GM21529 (cell line): Measurements from ENCODE around the gene PEF1.

Experiments
- ATAC-seq: cut with Tn5 transposase; IDR thresholded peaks from one replicate; pipeline ENCODE4 v1.9.1; 2021; ENCODE audit not compliant: unreplicated experiment

Gene PEF1

GRCh38 chr1:31644560-31645273, at the start of gene PEF1:
Gene PEF1 (minus strand): TSS chr1:31644876. CDS start chr1:31644864, 12 bp downstream.
- peak; percentile 93 for ATAC-seq

- ATAC-seq: no peak
These were observed 48.6 kb upstream of the PEF1 start for GRCh38 chr1:31693231-31693630.

GRCh38 chr1:31691951-31692350, 47.3 kb upstream of the PEF1 start:
- ATAC-seq: no peak

GRCh38 chr1:31691446-31691845, 46.8 kb upstream of the PEF1 start:
- ATAC-seq: no peak

- no peak for ATAC-seq
These were observed 46.2 kb upstream of the PEF1 start for GRCh38 chr1:31690921-31691320.

GRCh38 chr1:31689854-31690253, 45.2 kb upstream of the PEF1 start:
- ATAC-seq: no peak

GRCh38 chr1:31689379-31689778, 44.7 kb upstream of the PEF1 start:
- ATAC-seq: no peak

- ATAC-seq: no peak
These were observed 43.7 kb upstream of the PEF1 start for GRCh38 chr1:31688233-31688918.

GRCh38 chr1:31687601-31688000, 42.9 kb upstream of the PEF1 start:
- no peak for ATAC-seq

- no peak for ATAC-seq
These were observed 41.1 kb upstream of the PEF1 start for GRCh38 chr1:31685795-31686194.

- no peak for ATAC-seq
These were observed 39.3 kb upstream of the PEF1 start for GRCh38 chr1:31683997-31684396.

- no peak for ATAC-seq
These were observed 36.7 kb upstream of the PEF1 start for GRCh38 chr1:31681415-31681814.

GRCh38 chr1:31679676-31680230, 35.1 kb upstream of the PEF1 start:
- ATAC-seq: no peak

- no peak for ATAC-seq
These were observed 34.4 kb upstream of the PEF1 start for GRCh38 chr1:31679091-31679490.

GRCh38 chr1:31678681-31679080, 34.0 kb upstream of the PEF1 start:
- no peak for ATAC-seq

- ATAC-seq: no peak
These were observed 33.3 kb upstream of the PEF1 start for GRCh38 chr1:31677949-31678348.

GRCh38 chr1:31677401-31677800, 32.7 kb upstream of the PEF1 start:
- no peak for ATAC-seq

GRCh38 chr1:31675756-31676155, 31.1 kb upstream of the PEF1 start:
- ATAC-seq: no peak

- no peak for ATAC-seq
These were observed 30.5 kb upstream of the PEF1 start for GRCh38 chr1:31675161-31675560.

GRCh38 chr1:31674626-31675025, 29.9 kb upstream of the PEF1 start:
- ATAC-seq: no peak

- no peak for ATAC-seq
These were observed 28.8 kb upstream of the PEF1 start for GRCh38 chr1:31673433-31673832.

GRCh38 chr1:31672986-31673385, 28.3 kb upstream of the PEF1 start:
- no peak for ATAC-seq
